KBM-7 (cell line): Measurements from ENCODE around the gene EYA2.
"Not testable (repeated sequence)": the region's sequence is repeated elsewhere in the genome, so short reads cannot be mapped to it uniquely, and the experiment has no call there.

Experiments used
- DNase-seq: peaks from one replicate; pipeline ENCODE4 v3.0.0-alpha.2; 2015
- in situ Hi-C: fragments of 300-500 bp; cut with MboI; formaldehyde crosslinking; loops from 2 replicates; pipeline ENCODE4 v1.14.3; 2020; ENCODE audit warnings: low sequenced_read_pairs, low pct_unique_long_range_greater_than_20kb, mixed read lengths

The EYA2 gene

DNA sequence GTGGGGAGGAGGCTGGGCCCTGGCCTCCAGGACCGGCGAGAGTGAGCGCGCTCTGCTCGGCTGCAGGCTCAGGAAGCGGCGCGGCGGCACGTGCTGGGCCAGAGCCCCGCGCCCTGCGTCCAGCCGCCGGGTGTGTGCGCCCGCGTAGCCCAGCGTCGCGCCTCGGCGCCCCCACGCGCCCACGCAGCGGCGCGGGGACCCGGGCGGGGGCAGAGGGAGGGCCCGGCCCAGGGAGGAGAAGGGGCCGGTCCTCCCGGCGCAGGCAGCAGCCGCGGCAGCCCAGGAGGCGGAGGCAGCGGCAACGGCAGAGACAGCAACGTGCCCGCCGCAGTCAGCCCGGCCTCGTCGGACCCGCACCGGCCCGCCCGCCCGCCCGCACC, at the start of gene EYA2:
Gene EYA2, plus strand, starts transcription at position 265 of the 380 bp plus-strand sequence. CDS start 95,168 bp downstream, outside the sequence.
- DNase-seq = no peak
- in situ Hi-C loops = no loop called here

DNA sequence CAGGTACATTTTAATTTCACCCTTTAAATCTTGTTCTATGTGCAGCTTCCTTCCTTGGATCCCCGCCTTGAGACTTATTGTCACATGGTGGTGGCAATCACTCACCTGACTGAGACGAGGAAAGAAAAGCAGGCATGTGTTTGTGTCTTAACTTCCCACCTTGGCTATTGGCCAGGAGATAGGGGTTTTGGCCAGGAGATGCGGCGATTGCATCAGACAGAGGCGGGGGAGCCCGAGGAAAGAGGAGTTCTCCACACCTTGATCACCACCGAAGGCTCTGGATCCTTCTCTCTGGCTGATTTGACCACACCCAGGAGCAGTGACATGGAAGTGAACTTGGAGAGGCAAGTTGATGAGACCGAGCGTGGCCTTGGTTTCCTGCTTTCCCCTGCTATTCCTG, 49.7 kb upstream of the EYA2 start:
- no peak for DNase-seq
- in situ Hi-C loops = no loop called here

DNA sequence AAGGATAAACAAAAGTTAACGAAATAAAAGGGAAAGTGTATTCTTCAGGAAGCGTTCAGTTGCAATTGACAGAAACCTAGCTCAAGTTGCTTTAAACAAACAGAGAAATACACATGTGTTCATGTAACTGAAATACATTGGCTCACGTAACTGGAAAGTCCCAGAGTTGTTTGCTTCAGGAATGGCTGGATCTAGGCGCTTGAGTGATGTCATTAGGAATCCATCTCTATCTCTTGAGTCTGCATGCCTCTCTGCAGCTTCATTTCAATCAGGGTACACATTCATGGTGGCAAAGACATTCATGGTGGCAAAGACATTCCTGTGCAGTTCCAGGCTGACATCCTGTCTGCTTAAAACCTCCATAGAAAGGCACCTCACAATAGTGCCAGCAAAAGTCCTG, 45.4 kb upstream of the EYA2 start:
- no peak for DNase-seq
- in situ Hi-C loops = no loop called here

DNA sequence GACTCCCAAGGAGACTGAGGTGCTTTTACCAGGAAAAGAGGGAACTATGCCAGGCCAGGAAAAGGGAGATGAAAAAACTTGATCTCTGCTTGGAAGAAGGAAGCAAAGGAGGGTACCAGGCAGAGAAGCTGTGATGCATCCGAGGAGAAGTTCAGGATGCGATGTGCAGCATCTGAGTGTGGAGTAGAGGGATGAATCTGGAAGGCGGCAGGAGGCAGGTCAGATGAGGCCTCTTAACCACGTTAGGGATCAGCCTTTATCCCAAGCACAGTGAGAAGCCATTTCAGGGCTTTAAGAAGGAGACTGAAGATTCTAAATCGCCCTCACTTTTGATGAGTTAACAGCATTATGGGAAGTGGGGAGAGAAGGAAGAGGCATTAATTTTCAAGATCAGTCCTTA, 44.9 kb upstream of the EYA2 start:
- no peak for DNase-seq
- in situ Hi-C loops = no loop called here

- in situ Hi-C loops = no loop called here
- DNase-seq = no peak
Measured at GRCh38 chr20:46850416-46850815, 44.2 kb upstream of the EYA2 start.

GRCh38 chr20:46850896-46851295, 43.7 kb upstream of the EYA2 start:
- no peak for DNase-seq
- in situ Hi-C loops = no loop called here

GRCh38 chr20:46851746-46852145, 42.9 kb upstream of the EYA2 start:
- in situ Hi-C loops = no loop called here
- no peak for DNase-seq

DNA sequence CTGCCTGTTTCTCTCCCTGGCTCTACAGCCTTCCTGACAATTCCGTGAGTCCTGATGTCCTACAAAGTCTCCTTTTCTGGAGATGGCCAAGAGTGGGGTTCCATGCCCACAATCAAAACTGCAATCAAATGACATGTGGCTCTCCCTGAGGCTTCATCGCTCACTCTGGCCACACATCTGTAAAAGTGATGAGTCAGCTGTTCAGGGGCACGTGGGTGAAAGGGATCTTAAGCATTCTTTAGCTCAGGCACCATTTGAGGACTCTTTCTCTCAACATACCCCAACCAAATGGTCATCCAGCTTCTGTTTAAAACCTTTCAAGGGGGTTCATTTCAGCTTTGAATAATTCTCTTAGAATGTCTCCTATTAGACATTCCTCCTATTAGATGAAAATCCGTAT, 42.3 kb upstream of the EYA2 start:
- in situ Hi-C loops = no loop called here
- no peak for DNase-seq

GRCh38 chr20:46853926-46854325, 40.7 kb upstream of the EYA2 start:
- in situ Hi-C loops = no loop called here
- DNase-seq = no peak

- in situ Hi-C loops = no loop called here
- DNase-seq = no peak
Measured at GRCh38 chr20:46857061-46857831, 37.4 kb upstream of the EYA2 start.

- DNase-seq = no peak
- in situ Hi-C loops = no loop called here
Measured at GRCh38 chr20:46865824-46866223, 28.8 kb upstream of the EYA2 start.

DNA sequence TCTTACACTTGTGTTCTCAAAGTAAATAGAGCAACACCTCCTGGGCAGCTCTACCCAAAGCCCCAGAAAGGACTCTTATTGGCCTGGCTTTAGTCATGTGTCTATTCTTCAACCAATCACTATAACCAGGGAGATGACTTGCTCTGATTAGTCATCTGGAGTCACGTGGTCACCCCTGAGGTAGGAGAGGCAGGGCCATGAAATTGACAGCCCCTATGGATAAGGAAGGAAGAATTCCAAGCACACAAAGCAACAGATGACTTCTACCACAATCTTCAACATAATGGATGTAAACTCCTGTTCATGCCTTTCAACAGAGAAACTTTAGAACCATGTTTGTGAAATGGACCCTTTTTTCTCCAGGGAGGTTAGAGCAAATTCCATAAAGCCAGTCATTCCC, 24.6 kb upstream of the EYA2 start:
- in situ Hi-C loops = no loop called here
- no peak for DNase-seq

DNA sequence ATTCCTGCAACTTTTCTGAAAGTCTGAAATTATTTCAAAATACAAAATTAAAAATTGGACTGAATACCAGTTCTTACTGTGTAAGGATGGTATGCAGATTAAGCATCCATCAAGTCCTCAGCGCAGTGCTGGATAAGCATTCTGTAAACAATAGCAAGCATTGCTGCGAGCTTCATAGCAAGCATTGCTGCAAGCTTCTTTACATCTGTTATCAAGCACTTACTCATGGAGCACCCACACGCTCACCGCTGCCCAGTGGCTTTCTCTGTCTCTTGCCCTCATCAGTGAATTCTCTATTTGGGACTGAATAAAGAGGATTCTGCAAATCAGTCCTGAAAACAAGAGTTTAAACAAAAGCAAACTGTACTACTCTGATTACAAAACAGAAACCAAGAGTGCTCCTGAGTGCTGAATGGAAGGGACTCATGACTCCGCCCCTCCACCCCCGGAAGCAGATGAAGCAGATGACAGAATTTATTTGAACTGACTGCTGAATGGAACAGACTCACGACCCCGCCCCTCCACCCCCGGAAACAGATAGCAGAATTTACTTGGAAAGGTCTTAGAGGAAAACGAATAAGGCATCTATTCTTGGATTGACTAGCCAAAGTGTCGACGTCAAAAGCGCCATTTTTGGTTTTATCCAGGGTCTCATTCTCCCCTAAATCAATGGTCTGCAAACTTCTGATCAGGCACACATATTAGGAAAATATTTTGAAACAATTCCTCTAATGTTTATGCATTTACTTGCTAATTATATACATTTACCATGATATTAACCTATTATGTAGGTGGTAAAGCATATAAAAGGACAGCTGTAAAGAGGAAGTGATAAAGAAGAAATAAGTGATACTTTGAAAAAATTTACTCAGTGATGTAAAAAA, 22.1 kb upstream of the EYA2 start:
- in situ Hi-C loops = no loop called here
- DNase-seq = no peak

GRCh38 chr20:46875059-46875458, 19.6 kb upstream of the EYA2 start:
- in situ Hi-C loops = no loop called here
- no peak for DNase-seq

DNA sequence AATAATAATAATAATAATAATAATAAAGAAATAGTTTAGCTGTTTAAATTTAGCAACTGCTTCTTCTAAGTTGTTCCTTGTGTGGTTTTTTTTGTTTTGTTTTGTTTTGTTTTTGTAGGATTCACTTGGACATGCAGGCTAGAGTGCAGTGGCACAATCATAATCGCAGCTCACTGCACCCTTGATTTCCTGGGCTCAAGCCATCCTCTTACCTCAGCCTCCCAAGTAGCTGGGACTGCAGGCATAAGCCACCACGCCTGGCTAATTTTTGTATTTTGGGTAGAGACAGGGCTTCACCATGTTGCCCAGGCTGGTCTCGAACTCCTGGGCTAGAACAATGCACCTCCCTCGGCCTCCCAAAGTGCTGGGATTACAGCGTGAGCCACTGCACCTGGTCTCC, 15.3 kb upstream of the EYA2 start:
- in situ Hi-C loops = no loop called here
- no peak for DNase-seq

GRCh38 chr20:46879963-46880362, 14.7 kb upstream of the EYA2 start:
- in situ Hi-C loops, DNase-seq: not testable (repeated sequence)

- in situ Hi-C loops = no loop called here
- DNase-seq = no peak
Measured at GRCh38 chr20:46883892-46884291, 10.8 kb upstream of the EYA2 start.

GRCh38 chr20:46890682-46891081, 4.0 kb upstream of the EYA2 start:
- DNase-seq = no peak
- in situ Hi-C loops = no loop called here

- no peak for DNase-seq
Measured at GRCh38 chr20:46893051-46893450, 1.6 kb upstream of the EYA2 start.

DNA sequence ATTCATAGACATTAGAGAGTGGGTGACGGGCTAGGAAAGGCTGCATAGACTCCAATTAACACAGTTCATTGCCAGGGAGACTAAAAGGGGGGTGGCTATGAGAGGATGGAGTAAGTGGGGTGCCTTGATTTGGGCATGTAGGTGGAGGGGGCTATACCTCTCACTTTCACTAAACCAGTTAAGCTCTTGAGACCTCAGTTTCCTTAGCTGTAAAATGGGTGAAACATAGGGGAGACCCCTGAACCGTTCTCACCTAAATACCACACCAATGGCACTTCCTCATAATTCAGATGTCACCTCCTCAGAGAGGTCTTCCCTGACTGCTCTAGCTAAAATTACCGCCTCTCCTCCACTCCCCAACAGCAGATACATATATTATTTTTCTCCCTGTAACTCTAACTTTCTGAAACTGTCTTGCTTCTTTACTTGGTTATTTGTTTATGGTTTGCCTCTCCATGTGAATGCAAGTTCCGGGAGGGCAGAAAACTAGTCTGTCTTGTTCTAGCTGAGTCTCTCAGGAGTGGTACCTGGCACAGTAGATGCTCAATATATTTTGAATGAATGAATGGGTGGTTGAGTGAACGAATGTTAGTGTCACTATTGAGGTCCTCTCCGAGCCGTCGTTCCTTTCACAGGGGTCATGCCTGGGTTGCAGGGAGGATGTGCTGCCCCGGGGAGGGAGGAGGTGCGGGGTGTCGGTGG, 615 bp upstream of the EYA2 start:
- in situ Hi-C loops = no loop called here
- no peak for DNase-seq

More at GRCh38 chr20:46893051-46893450, 1.6 kb upstream of the EYA2 start:
- in situ Hi-C loops = no loop called here
